GM21515 (cell line): ENCODE data around the gene CIP2A.
"Not testable (repeated sequence)": the region's sequence is repeated elsewhere in the genome, so short reads cannot be mapped to it uniquely, and the experiment has no call there.

Experiments used
- ATAC-seq: cut with Tn5 transposase; IDR thresholded peaks from one replicate; pipeline ENCODE4 v1.9.1; 2021; ENCODE audit not compliant: unreplicated experiment

Gene CIP2A

GRCh38 chr3:108589081-108589997, at the start of gene CIP2A, which contains the start of gene DZIP3:
CIP2A (minus strand) TSS chr3:108589438; CDS start chr3:108589375, 63 bp downstream.
DZIP3 (plus strand) TSS chr3:108589722; CDS start chr3:108605407, 15,685 bp downstream.
- peak; percentile 93 for ATAC-seq

- ATAC-seq = no peak
These were observed 40.7 kb upstream of the CIP2A start for GRCh38 chr3:108629974-108630373.

GRCh38 chr3:108623504-108623903, 34.3 kb upstream of the CIP2A start:
- ATAC-seq = no peak

- ATAC-seq = no peak
These were observed 31.0 kb upstream of the CIP2A start for GRCh38 chr3:108620250-108620649.

GRCh38 chr3:108616090-108616489, 26.9 kb upstream of the CIP2A start:
- ATAC-seq = not testable (repeated sequence)

- ATAC-seq = no peak
These were observed 21.4 kb upstream of the CIP2A start for GRCh38 chr3:108610651-108611050.

GRCh38 chr3:108608750-108609149, 19.5 kb upstream of the CIP2A start:
- ATAC-seq = no peak

- no peak for ATAC-seq
These were observed 16.3 kb upstream of the CIP2A start for GRCh38 chr3:108605491-108605890.

- ATAC-seq = no peak
These were observed 15.8 kb upstream of the CIP2A start for GRCh38 chr3:108605028-108605427.

- ATAC-seq = no peak
These were observed 14.5 kb upstream of the CIP2A start for GRCh38 chr3:108603691-108604090.

GRCh38 chr3:108602935-108603294, 13.7 kb upstream of the CIP2A start:
- no peak for ATAC-seq

- ATAC-seq = no peak
These were observed 13.2 kb upstream of the CIP2A start for GRCh38 chr3:108602249-108602934.

- ATAC-seq = no peak
These were observed 10.6 kb upstream of the CIP2A start for GRCh38 chr3:108599677-108600409.

GRCh38 chr3:108598375-108598774, 9.1 kb upstream of the CIP2A start:
- ATAC-seq = no peak

GRCh38 chr3:108595321-108595720, 6.1 kb upstream of the CIP2A start:
- ATAC-seq = no peak

GRCh38 chr3:108590460-108590859, 1.2 kb upstream of the CIP2A start:
- no peak for ATAC-seq

- no peak for ATAC-seq
These were observed 723 bp upstream of the CIP2A start for GRCh38 chr3:108589998-108590323.

GRCh38 chr3:108588601-108589000, 637 bp downstream of the CIP2A start:
- no peak for ATAC-seq

GRCh38 chr3:108578064-108578463, 11.2 kb downstream of the CIP2A start:
- no peak for ATAC-seq

- ATAC-seq = no peak
These were observed 19.9 kb downstream of the CIP2A start for GRCh38 chr3:108569336-108569735.

- ATAC-seq = no peak
These were observed 22.6 kb downstream of the CIP2A start for GRCh38 chr3:108566599-108566998.

- no peak for ATAC-seq
These were observed 23.7 kb downstream of the CIP2A start for GRCh38 chr3:108565506-108565905.
